ENCODE results near the gene SALL3.

The SALL3 gene

DNA sequence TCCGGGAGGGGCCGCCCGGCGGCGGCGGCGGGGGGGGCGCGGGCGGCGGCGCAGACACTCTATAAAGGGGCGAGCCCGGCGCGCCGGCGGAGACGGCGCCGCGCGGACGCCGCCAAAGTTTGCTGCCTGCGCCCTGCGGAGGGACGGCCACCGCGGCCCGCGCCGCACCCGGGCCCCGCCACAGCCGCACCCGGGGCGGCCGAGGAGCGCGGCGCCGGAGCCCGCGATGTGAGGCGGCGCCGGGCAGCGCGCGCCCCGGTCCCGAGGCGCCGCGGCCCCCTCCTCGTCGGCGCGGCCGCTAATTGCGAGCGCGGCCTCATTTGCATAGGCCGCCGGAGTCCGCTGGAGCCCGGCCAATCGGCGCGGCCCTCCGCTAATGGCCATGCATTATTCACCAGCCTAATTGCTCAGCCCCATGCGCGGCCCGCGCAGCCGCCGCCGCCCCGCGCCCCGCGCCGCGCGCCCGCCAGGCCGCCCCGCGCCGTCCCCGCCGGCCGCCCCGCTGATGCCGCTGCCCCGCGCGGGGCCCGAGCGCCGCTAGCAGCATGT, at the start of gene SALL3:
Gene SALL3, plus strand, starts transcription at position 89 of the 549 bp plus-strand sequence. Its CDS starts 457 bp downstream, at position 546.
- TF ChIP-seq, protein P1, sequence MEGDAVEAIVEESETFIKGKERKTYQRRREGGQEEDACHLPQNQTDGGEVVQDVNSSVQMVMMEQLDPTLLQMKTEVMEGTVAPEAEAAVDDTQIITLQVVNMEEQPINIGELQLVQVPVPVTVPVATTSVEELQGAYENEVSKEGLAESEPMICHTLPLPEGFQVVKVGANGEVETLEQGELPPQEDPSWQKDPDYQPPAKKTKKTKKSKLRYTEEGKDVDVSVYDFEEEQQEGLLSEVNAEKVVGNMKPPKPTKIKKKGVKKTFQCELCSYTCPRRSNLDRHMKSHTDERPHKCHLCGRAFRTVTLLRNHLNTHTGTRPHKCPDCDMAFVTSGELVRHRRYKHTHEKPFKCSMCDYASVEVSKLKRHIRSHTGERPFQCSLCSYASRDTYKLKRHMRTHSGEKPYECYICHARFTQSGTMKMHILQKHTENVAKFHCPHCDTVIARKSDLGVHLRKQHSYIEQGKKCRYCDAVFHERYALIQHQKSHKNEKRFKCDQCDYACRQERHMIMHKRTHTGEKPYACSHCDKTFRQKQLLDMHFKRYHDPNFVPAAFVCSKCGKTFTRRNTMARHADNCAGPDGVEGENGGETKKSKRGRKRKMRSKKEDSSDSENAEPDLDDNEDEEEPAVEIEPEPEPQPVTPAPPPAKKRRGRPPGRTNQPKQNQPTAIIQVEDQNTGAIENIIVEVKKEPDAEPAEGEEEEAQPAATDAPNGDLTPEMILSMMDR (conservative IDR thresholded peaks at IDR 0.05), result no peak
- no peak for TF ChIP-seq ZFX (IDR thresholded peaks at IDR 0.05)

GRCh38 chr18:78932281-78932680, 47.3 kb upstream of the SALL3 start:
- TF ChIP-seq, protein P1 (conservative IDR thresholded peaks at IDR 0.05), result no peak
- TF ChIP-seq ZFX (IDR thresholded peaks at IDR 0.05), result no peak
- H3K27ac ChIP-seq, result no peak overlapping the region

More for the DNA sequence above, at the start of gene SALL3:
- no peak within 1 kb of the TSS for H3K27ac ChIP-seq

DNA sequence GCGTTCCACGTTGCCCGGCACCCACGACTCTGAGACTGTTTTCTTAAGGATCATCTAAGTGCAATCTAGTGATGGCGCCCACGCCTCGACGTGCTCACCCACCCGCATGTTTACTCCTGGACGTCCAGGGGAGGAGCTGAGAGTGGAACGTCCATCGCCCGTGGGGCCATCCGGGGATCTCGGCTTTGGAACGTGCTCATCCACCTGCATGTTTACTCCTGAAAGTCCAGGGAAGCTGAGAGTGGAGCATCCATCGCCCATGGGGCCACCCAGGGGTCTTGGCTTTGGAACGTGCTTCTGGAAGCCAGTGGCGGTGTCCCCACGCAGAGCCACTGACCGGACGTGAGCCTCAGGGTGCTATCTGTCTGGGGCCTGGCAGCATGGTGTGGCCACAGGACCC, 45.6 kb upstream of the SALL3 start:
- no peak overlapping the region for H3K27ac ChIP-seq
- TF ChIP-seq ZFX (IDR thresholded peaks at IDR 0.05), result no peak
- TF ChIP-seq, protein P1 (conservative IDR thresholded peaks at IDR 0.05), result no peak

- H3K27ac ChIP-seq, result no peak overlapping the region
- TF ChIP-seq, protein P1 (conservative IDR thresholded peaks at IDR 0.05), result no peak
- no peak for TF ChIP-seq ZFX (IDR thresholded peaks at IDR 0.05)
Observed at GRCh38 chr18:78934551-78935225, 44.9 kb upstream of the SALL3 start.

GRCh38 chr18:78935406-78935805, 44.2 kb upstream of the SALL3 start:
- TF ChIP-seq ZFX (IDR thresholded peaks at IDR 0.05), result no peak
- TF ChIP-seq, protein P1 (conservative IDR thresholded peaks at IDR 0.05), result no peak
- H3K27ac ChIP-seq, result no peak overlapping the region

DNA sequence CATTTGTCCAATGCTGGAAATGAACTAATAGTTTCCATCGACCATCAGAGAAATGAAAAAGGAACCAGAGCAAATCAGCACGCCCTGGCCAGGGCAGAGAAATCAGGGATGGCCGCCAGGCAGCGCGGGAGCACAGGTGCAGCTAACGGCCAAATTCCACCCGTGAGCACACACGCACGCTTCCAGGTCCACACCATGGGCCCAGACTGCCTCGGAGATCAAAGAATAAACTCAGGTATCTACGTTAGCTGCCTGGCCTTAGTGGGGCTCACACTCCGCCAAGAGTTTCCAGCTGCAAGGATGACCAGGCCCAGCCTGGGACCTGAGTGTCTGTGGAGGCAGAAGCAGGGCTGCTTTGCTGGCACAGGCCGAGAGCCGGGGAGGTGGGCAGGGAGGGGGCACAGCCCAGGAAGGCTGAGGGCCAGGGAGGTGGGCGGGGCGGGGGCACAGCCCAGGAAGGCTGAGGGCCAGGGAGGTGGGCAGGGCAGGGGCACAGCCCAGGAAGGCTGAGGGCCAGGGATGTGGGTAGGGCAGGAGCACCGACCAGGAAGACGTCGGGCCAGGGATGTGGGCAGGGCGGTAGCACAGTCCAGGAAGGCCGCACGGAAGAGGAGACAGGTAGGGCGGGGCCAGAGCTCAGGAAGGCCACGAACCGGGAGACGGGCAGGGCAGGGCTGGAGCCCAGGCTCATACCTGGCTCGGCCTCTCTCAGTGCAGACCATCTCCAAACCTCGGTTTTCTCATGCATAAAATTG, 43.2 kb upstream of the SALL3 start:
- TF ChIP-seq, protein P1 (conservative IDR thresholded peaks at IDR 0.05), result no peak
- no peak for TF ChIP-seq ZFX (IDR thresholded peaks at IDR 0.05)
- H3K27ac ChIP-seq, result no peak overlapping the region

DNA sequence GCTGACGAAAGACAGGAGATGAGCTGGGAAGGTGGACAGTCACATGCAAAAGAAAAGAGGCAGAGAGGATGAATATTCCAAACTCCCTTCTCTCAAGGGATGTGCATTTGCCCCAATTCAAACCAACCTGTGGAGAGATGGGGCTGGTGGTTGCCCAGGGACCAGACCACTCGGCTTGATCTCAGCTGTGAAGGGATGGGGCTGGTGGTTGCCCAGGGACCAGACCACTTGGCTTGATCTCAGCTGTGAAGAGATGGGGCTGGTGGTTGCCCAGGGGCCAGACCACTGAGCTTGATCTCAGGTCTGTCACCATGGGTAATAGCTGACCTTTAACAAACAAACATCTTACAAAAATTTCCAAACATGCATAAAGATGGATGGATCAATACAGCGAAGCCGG, 42.5 kb upstream of the SALL3 start:
- no peak for TF ChIP-seq ZFX (IDR thresholded peaks at IDR 0.05)
- TF ChIP-seq, protein P1 (conservative IDR thresholded peaks at IDR 0.05), result no peak
- H3K27ac ChIP-seq, result no peak overlapping the region

Data from C4-2B (cell line).